ENCODE data around the gene SLC9A3.
"Not testable (repeated sequence)": the region's sequence is repeated elsewhere in the genome, so short reads cannot be mapped to it uniquely, and the experiment has no call there.

The SLC9A3 gene

GRCh38 chr5:516338-516925 lies 7.8 kb downstream of the SLC9A3 start:
- H3K9me3 Mint-ChIP-seq (ENCODE audit: low read depth), result no peaks in the 10 kb centered on the region
- H3K4me1 Mint-ChIP-seq (ENCODE audit: low read depth), result no peaks in the 10 kb centered on the region
- no peak overlapping the region for H3K4me3 Mint-ChIP-seq
- H3K36me3 Mint-ChIP-seq, result no peaks in the 10 kb centered on the region
- peaks cover 19% of the 10 kb centered on the region for H3K27me3 Mint-ChIP-seq
- no peak overlapping the region for H3K27ac Mint-ChIP-seq

DNA sequence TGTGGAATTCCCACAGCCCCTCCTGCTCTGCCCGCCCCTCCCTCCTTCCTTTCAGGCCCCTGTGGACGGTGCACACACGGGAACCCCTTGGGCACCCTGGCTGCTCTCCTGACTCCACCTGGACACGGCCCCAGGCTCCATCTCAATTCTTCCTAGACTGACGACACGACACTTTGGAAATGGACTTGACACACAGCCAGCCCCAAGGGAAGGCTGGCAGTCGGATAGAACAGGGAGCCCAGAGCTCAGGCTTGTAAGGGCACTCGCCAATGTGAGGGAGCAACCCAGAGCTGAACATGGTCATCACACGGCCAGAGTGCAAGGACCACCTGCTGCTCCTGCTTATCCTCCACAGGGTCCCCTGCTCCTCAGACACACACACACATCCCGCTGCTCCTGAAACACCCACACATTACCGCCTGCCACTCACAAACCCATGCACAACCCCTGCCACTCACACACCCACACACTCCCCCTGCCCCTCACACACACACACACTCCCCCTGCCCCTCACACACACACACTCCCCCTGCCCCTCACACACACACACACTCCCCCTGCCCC lies 8.9 kb downstream of the SLC9A3 start:
- Mint-ChIP-seq H3K36me3 (no peaks in the 10 kb centered on the region), H3K27ac (no peak overlapping the region), H3K4me1 (ENCODE audit: low read depth) (no peaks in the 10 kb centered on the region), H3K4me3 (no peak overlapping the region), H3K9me3 (ENCODE audit: low read depth) (no peaks in the 10 kb centered on the region), H3K27me3 (peaks cover 16% of the 10 kb centered on the region)

DNA sequence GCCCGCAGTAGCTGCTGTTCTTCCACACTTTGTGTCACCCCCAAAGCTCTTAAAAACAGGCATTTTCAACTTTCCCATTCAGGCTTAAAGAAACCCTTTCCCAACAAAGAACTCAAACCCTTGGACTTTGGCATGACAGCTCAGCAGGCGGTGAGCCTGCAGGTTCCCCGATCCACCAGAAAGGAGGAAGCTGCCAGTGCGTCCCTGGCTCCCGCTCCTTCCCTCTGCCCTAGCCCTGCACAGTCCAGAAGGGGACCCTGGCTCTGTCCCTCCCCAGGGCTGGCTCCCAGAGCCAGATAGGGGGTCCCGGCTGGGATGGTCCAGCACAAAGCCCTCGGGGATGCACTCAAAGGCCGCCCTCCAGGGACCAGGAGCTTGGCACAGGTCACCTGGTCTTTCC lies 9.6 kb downstream of the SLC9A3 start:
- no peak overlapping the region for H3K4me3 Mint-ChIP-seq
- peaks cover 13% of the 10 kb centered on the region for H3K27me3 Mint-ChIP-seq
- H3K9me3 Mint-ChIP-seq (ENCODE audit: low read depth), result no peaks in the 10 kb centered on the region
- no peaks in the 10 kb centered on the region for H3K36me3 Mint-ChIP-seq
- no peak overlapping the region for H3K27ac Mint-ChIP-seq
- H3K4me1 Mint-ChIP-seq (ENCODE audit: low read depth), result no peaks in the 10 kb centered on the region

- Mint-ChIP-seq H3K9me3 (ENCODE audit: low read depth) (no peaks in the 10 kb centered on the region), H3K4me3 (no peak overlapping the region), H3K27me3 (peaks cover 13% of the 10 kb centered on the region), H3K36me3 (no peaks in the 10 kb centered on the region), H3K27ac (no peak overlapping the region), H3K4me1 (ENCODE audit: low read depth) (no peaks in the 10 kb centered on the region)
Measured at GRCh38 chr5:514101-514485, 10.2 kb downstream of the SLC9A3 start.

DNA sequence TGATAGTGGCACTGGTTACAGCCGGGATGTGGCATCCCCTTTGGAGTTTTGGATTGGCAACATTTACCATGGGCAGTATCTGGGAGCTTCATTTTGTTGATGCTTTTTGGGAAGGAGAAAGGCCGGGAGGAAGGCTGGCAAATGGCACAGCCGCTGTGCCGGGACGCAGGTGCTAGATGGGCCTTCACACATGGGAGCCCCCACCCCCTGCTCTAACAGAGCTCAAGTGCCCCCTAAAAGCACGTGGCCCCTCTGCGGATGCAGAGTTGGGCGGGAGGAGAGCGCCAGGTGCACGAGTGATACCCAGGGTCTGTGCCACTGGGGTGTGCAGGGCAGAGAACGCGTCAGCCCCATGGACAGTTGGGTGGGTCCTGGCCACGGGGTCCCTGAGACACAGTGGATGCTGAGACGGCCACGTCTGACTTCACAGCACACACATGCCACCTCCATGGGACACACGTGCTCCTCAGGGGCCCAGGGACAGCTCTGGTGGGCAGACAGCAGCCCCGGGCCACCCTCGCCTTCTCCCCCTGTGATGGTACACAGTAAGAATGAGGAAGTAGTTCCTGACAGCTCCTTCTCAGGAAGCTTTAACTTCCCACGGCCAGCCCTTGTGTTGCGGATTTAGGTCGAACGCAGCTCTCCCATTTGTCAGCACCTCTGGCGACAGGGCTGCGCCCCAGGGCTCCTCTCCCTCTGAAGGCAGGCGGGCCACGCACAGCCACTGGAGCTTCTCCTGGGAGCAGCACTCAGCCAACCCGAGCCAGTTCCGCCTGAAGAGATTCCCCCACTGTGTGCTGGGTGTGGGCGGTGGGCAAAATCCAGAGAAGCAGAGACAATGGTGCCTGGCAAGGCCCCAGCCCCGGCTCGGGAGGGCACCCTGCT lies 10.8 kb downstream of the SLC9A3 start:
- no peaks in the 10 kb centered on the region for H3K36me3 Mint-ChIP-seq
- H3K27ac Mint-ChIP-seq, result no peak overlapping the region
- no peak overlapping the region for H3K4me3 Mint-ChIP-seq
- no peaks in the 10 kb centered on the region for H3K4me1 Mint-ChIP-seq (ENCODE audit: low read depth)
- H3K9me3 Mint-ChIP-seq (ENCODE audit: low read depth), result no peaks in the 10 kb centered on the region
- H3K27me3 Mint-ChIP-seq, result peaks cover 13% of the 10 kb centered on the region

DNA sequence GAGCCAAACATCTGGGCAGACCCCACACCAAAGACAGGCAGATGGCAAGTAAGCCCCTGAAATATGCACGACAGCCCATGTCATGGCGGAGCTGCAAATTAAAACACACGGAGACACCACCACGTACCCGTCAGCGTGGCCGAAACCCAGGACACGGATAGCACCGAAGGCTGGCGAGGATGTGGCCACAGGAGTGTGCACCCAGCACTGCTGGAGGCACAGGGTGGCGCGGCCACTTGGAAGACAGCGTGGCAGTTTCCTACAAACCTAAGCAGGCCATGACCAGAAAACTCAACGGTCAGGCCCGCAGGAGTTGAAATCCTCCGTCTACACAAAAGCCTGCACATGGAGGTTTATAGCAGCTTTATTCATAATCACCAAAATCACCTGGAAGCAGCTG lies 12.8 kb downstream of the SLC9A3 start:
- Mint-ChIP-seq H3K27me3 (peaks cover 1% of the 10 kb centered on the region), H3K36me3 (no peaks in the 10 kb centered on the region), H3K4me3 (no peak overlapping the region), H3K9me3 (ENCODE audit: low read depth) (no peaks in the 10 kb centered on the region), H3K27ac (no peak overlapping the region), H3K4me1 (ENCODE audit: low read depth) (no peaks in the 10 kb centered on the region)

- Mint-ChIP-seq H3K27ac (no peak overlapping the region), H3K4me3 (no peak overlapping the region), H3K27me3 (no peaks in the 10 kb centered on the region), H3K36me3 (no peaks in the 10 kb centered on the region), H3K9me3 (ENCODE audit: low read depth) (no peaks in the 10 kb centered on the region), H3K4me1 (ENCODE audit: low read depth) (no peaks in the 10 kb centered on the region)
Measured at GRCh38 chr5:510521-510920, 13.7 kb downstream of the SLC9A3 start.

GRCh38 chr5:509611-510185 lies 14.6 kb downstream of the SLC9A3 start:
- Mint-ChIP-seq H3K9me3 (ENCODE audit: low read depth) (no peaks in the 10 kb centered on the region), H3K27ac (no peak overlapping the region), H3K4me3 (no peak overlapping the region), H3K27me3 (no peaks in the 10 kb centered on the region), H3K36me3 (no peaks in the 10 kb centered on the region), H3K4me1 (ENCODE audit: low read depth) (no peaks in the 10 kb centered on the region)

DNA sequence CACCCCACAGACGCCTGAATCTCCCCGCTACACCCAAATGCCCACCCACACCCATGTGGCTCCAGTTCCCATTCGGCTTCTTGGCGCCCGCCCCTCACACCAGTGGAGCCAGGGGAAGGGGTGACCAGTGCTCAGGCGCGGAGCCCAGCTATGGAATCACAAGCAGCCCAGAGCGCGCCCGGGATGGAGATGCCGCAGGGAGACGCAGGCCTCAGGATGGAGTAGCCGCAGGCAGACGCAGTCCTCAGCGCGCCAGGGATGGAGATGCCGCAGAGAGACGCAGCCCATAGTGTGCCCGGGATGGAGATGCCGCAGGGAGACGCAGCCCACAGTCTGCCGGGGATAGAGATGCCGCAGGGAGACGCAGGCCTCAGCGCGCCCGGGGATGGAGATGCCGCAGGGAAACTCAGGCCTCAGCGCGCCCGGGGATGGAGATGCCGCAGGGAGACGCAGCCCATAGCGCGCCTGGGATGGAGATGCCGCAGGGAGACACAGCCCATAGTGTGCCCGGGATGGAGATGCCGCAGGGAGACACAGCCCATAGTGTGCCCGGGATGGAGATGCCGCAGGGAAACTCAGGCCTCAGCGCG lies 16.2 kb downstream of the SLC9A3 start:
- not testable (repeated sequence) for H3K4me1 Mint-ChIP-seq (ENCODE audit: low read depth); H3K9me3 Mint-ChIP-seq (ENCODE audit: low read depth); H3K27ac Mint-ChIP-seq; H3K36me3 Mint-ChIP-seq; H3K27me3 Mint-ChIP-seq; H3K4me3 Mint-ChIP-seq

DNA sequence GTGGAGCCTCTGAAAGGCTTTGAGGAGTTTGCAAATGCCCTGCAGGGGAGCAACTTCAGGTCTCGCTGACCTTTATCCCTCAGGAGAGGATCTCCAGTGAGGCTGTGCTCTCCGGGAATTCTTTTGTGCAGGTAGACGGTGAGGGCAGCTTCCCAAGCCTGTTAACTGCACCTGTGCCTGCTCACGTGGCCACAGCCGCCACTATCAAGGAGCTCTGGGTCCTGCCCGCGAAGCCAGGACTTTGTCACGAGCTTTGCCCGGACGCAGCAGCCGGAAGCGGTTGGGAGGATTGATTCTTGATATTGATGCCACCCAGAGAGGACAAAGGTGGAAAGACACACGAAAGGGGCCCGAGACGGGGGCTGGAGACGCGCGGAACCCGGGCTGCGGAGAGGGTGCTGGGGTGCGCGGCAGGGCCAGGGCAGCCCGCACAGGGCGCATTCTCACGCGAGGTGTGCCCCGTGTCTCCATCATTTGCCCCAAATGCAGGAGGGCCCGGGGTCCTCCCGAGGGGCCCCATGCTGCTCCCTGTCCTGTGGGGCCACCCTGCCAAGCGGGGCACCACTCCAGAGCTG lies 18.2 kb downstream of the SLC9A3 start:
- Mint-ChIP-seq H3K9me3 (ENCODE audit: low read depth) (no peaks in the 10 kb centered on the region), H3K4me1 (ENCODE audit: low read depth) (peaks cover 6% of the 10 kb centered on the region), H3K4me3 (no peak overlapping the region), H3K36me3 (no peaks in the 10 kb centered on the region), H3K27ac (no peak overlapping the region), H3K27me3 (no peaks in the 10 kb centered on the region)

- Mint-ChIP-seq H3K4me3 (no peak overlapping the region), H3K4me1 (ENCODE audit: low read depth) (peaks cover 6% of the 10 kb centered on the region), H3K36me3 (no peaks in the 10 kb centered on the region), H3K27ac (no peak overlapping the region), H3K27me3 (peaks cover 2% of the 10 kb centered on the region), H3K9me3 (ENCODE audit: low read depth) (no peaks in the 10 kb centered on the region)
Measured at GRCh38 chr5:504326-505154, 19.7 kb downstream of the SLC9A3 start.

- Mint-ChIP-seq H3K27me3 (peaks cover 5% of the 10 kb centered on the region), H3K36me3 (no peaks in the 10 kb centered on the region), H3K4me1 (ENCODE audit: low read depth) (peaks cover 6% of the 10 kb centered on the region), H3K4me3 (peak overlapping the region; percentile 32), H3K9me3 (ENCODE audit: low read depth) (no peaks in the 10 kb centered on the region), H3K27ac (no peak overlapping the region)
Measured at GRCh38 chr5:502325-503079, 21.7 kb downstream of the SLC9A3 start.

GRCh38 chr5:501831-502184 lies 22.4 kb downstream of the SLC9A3 start:
- H3K36me3 Mint-ChIP-seq, result no peaks in the 10 kb centered on the region
- peaks cover 6% of the 10 kb centered on the region for H3K4me1 Mint-ChIP-seq (ENCODE audit: low read depth)
- no peaks in the 10 kb centered on the region for H3K9me3 Mint-ChIP-seq (ENCODE audit: low read depth)
- peaks cover 5% of the 10 kb centered on the region for H3K27me3 Mint-ChIP-seq
- H3K4me3 Mint-ChIP-seq, result peak overlapping the region; percentile 32
- no peak overlapping the region for H3K27ac Mint-ChIP-seq
